Endothelial cell of umbilical vein (primary cell): ENCODE data around the gene VTI1A.

Experiments used
- EZH2 ChIP-seq: IDR thresholded peaks from 2 replicates; pipeline ENCODE4 v1.6.1; 2012; ENCODE audit warnings: borderline replicate concordance, low read depth, mild to moderate bottlenecking, moderate library complexity, low read length, inconsistent platforms; ENCODE audit not compliant: severe bottlenecking
- POLR2A ChIP-seq: IDR thresholded peaks from 2 replicates; pipeline ENCODE4 v1.6.1; 2012; ENCODE audit warnings: low read depth, mild to moderate bottlenecking, control low read depth, low read length
- POLR2AphosphoS5 ChIP-seq: IDR thresholded peaks from 2 replicates; pipeline ENCODE4 v1.6.1; 2012; ENCODE audit warnings: low read depth, mild to moderate bottlenecking, control low read depth, low read length, moderate library complexity; ENCODE audit not compliant: insufficient read depth
- TF ChIP-seq, protein P1 (sequence below), 2 donors: IDR thresholded peaks; 1 replicate in 1 of 2; 2 replicates in 1 of 2; pipeline ENCODE4 v1.5.1; 2011; ENCODE audit warnings: low read length in 2 of 2, mild to moderate bottlenecking in 2 of 2, moderate library complexity in 2 of 2, control low read depth in 1 of 2, inconsistent platforms in 1 of 2, low read depth in 1 of 2; ENCODE audit not compliant: insufficient read depth in 1 of 2; ENCODE audit errors: extremely low read depth in 1 of 2
- TF ChIP-seq, protein P2 (sequence below): IDR thresholded peaks from 2 replicates; pipeline ENCODE4 v1.6.1; 2011; ENCODE audit not compliant: insufficient read depth, insufficient read length

DNA sequence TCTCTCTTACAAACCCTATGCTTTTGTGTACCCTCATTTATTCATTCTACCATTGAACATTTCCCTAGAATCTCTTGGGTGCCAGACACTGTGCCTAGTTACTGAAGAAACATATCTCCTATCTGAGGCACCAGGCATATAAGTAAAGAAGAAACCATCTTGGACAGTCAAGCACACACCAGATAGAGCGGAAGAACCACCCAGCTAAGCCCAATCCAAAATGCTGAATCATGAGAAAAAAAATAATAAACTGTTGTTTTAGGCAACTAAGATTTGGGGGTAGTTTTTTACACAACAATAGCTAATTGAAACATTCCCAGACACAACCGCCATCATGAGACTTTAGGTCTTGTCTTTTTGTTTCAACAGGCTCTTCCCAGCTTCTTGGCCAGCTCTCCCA, 400.8 kb downstream of the VTI1A start:
- TF ChIP-seq, protein P1, sequence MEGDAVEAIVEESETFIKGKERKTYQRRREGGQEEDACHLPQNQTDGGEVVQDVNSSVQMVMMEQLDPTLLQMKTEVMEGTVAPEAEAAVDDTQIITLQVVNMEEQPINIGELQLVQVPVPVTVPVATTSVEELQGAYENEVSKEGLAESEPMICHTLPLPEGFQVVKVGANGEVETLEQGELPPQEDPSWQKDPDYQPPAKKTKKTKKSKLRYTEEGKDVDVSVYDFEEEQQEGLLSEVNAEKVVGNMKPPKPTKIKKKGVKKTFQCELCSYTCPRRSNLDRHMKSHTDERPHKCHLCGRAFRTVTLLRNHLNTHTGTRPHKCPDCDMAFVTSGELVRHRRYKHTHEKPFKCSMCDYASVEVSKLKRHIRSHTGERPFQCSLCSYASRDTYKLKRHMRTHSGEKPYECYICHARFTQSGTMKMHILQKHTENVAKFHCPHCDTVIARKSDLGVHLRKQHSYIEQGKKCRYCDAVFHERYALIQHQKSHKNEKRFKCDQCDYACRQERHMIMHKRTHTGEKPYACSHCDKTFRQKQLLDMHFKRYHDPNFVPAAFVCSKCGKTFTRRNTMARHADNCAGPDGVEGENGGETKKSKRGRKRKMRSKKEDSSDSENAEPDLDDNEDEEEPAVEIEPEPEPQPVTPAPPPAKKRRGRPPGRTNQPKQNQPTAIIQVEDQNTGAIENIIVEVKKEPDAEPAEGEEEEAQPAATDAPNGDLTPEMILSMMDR (IDR thresholded peaks at IDR 0.05; ENCODE audit: extremely low read depth in 1 of 2, insufficient read depth in 1 of 2, low read depth in 1 of 2, low read length in 2 of 2), result no peak
- TF ChIP-seq, protein P2, sequence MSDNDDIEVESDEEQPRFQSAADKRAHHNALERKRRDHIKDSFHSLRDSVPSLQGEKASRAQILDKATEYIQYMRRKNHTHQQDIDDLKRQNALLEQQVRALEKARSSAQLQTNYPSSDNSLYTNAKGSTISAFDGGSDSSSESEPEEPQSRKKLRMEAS, result no peak
- TF ChIP-seq POLR2A (no peak), POLR2AphosphoS5 (no peak), EZH2 (no peak)
